GM12891 (cell line): Measurements from ENCODE around the gene TP53I11.
A peak's percentile ranks its signal among the peaks of the same experiment; 100 is the strongest.

Experiments used
- POLR2A ChIP-seq: IDR thresholded peaks from 2 replicates; pipeline ENCODE4 v1.6.1; 2011; ENCODE audit warnings: low read depth, low read length, control low read depth
- POLR2AphosphoS5 ChIP-seq: IDR thresholded peaks from 2 replicates; pipeline ENCODE4 v1.6.1; 2011; ENCODE audit warnings: low read depth, low read length, control low read depth
- POU2F2 ChIP-seq: IDR thresholded peaks from 2 replicates; pipeline ENCODE4 v1.6.1; 2011; ENCODE audit warnings: low read depth, mild to moderate bottlenecking, control low read depth, low read length, moderate library complexity
- SPI1 ChIP-seq: IDR thresholded peaks from 2 replicates; pipeline ENCODE4 v1.6.1; 2011; ENCODE audit warnings: low read depth, low read length, control low read depth
- TAF1 ChIP-seq: IDR thresholded peaks from 2 replicates; pipeline ENCODE4 v1.6.1; 2011; ENCODE audit warnings: low read depth, low read length, control low read depth

DNA sequence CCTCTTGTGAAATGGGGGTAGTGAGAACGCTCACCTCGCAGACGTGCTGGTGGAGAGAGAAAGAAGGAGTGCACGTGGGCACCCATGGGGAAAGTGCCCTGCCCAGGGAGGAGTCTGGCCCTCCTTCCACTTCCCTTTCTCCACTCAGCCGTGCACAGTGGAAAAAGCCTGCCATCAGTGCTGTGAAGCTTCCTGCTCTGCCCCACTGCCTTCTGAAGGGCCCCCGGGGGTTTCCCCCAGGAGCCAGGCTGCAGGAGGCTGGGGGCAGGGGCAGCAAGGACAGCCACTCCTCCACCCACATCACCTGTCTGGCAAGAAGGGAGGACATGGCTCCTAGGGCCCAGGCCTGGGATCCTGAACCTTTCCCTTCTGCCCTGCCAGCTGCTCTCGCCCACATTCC lies 7.6 kb downstream of the TP53I11 start:
- TF ChIP-seq POLR2A (no peak), POLR2AphosphoS5 (no peak), TAF1 (no peak), POU2F2 (no peak), SPI1 (peak; percentile 72)
